Melanocyte of skin (primary cell): ENCODE data around the gene STUB1. TPM values are rescaled to one million over a fixed set of nuclear protein-coding genes. Genes with fewer than 3 reads are reported as not detected.

Source experiments
- total RNA-seq, 2 donors: library from RNA; depleted of rRNA; stranded (reverse); fragments of >200 nt; gene quantifications; 2 replicates each; pipeline ENCODE4 v1.2.3, GENCODE V29; 2012

STUB1 gene
- total RNA-seq, 2 donors, result 124 to 153 TPM

Other genes with a start within 250 kb of the STUB1 start
- 10 to 100 TPM; 35.4 to 47.3 TPM for gene CAPN15, start 152.7 kb upstream of the STUB1 start, total RNA-seq
- not detected for gene PRR35, start 120.0 kb upstream of the STUB1 start, total RNA-seq
- 1 to 10 TPM; 2.0 to 2.4 TPM for gene NHLRC4, start 113.4 kb upstream of the STUB1 start, total RNA-seq
- gene PIGQ, start 110.4 kb upstream of the STUB1 start, total RNA-seq, result 10 to 100 TPM; 36.8 to 38.3 TPM
- 1 to 10 TPM; 7.0 to 7.2 TPM for gene RAB40C, start 90.3 kb upstream of the STUB1 start, total RNA-seq
- gene WFIKKN1, start 49.4 kb upstream of the STUB1 start, total RNA-seq, result under 1 TPM; under 0.01 to 0.34 TPM
- 10 to 100 TPM; 51.6 to 57.3 TPM for gene METTL26, start 44.1 kb upstream of the STUB1 start, total RNA-seq
- 10 to 100 TPM; 21.7 to 36.0 TPM for gene MCRIP2, start 38.6 kb upstream of the STUB1 start, total RNA-seq
- gene WDR90, start 31.0 kb upstream of the STUB1 start, total RNA-seq, result 10 to 100 TPM; 12.4 to 16.7 TPM
- gene RHOT2, start 12.3 kb upstream of the STUB1 start, total RNA-seq, result 10 to 100 TPM; 39.9 to 51.0 TPM
- under 1 TPM; 0.33 to 0.69 TPM for gene RHBDL1, start 4.7 kb upstream of the STUB1 start, total RNA-seq
- gene JMJD8, start 3.9 kb downstream of the STUB1 start, total RNA-seq, result 10 to 100 TPM; 35.4 to 36.3 TPM
- gene WDR24, start 10.0 kb downstream of the STUB1 start, total RNA-seq, result 10 to 100 TPM in 1 of 2 donors, 1 to 10 TPM in 1; 9.6 to 10.3 TPM
- under 1 TPM in 1 of 2 donors, not detected in 1; under 0.01 TPM for gene FBXL16, start 25.4 kb downstream of the STUB1 start, total RNA-seq
- gene METRN, start 34.7 kb downstream of the STUB1 start, total RNA-seq, result 10 to 100 TPM; 54.0 to 93.6 TPM
- gene ANTKMT, start 40.7 kb downstream of the STUB1 start, total RNA-seq, result 10 to 100 TPM; 23.4 to 28.0 TPM
- gene CCDC78, start 46.0 kb downstream of the STUB1 start, total RNA-seq, result 1 to 10 TPM; 3.1 to 6.0 TPM
- 10 to 100 TPM; 31.3 to 34.3 TPM for gene HAGHL, start 46.7 kb downstream of the STUB1 start, total RNA-seq
- gene CIAO3, start 60.6 kb downstream of the STUB1 start, total RNA-seq, result 10 to 100 TPM; 33.4 to 40.0 TPM
- not detected for gene MSLN, start 80.3 kb downstream of the STUB1 start, total RNA-seq
- 10 to 100 TPM; 34.8 to 41.6 TPM for gene RPUSD1, start 108.0 kb downstream of the STUB1 start, total RNA-seq
- 10 to 100 TPM; 18.6 to 31.6 TPM for gene CHTF18, start 108.2 kb downstream of the STUB1 start, total RNA-seq
- not detected for gene GNG13, start 120.3 kb downstream of the STUB1 start, total RNA-seq